Liver (tissue), 3 donors: ENCODE measurements around the gene NIPAL3.

Experiments used
- CTCF ChIP-seq: fragments of 150-350 bp; IDR thresholded peaks from 2 replicates; pipeline ENCODE4 v1.5.1; 2017; ENCODE audit warnings: improper control_type of control experiment, low read depth, low read length; ENCODE audit not compliant: missing input control
- FOXA1 ChIP-seq: IDR thresholded peaks from 2 replicates; pipeline ENCODE4 v1.6.1; 2016; ENCODE audit warnings: antibody characterized with exemption
- FOXA2 ChIP-seq: IDR thresholded peaks from 2 replicates; pipeline ENCODE4 v1.6.1; 2016; ENCODE audit warnings: antibody characterized with exemption
- GABPA ChIP-seq, 2 donors: IDR thresholded peaks in 1 of 2; conservative IDR thresholded peaks in 1 of 2; 2 replicates each; pipeline ENCODE4 v1.6.1; 2016; ENCODE audit warnings: antibody characterized with exemption in 2 of 2, mild to moderate bottlenecking in 1 of 2, moderate library complexity in 1 of 2
- HNF4A ChIP-seq, 2 donors: conservative IDR thresholded peaks; 2 replicates each; pipeline ENCODE4 v1.6.1; 2016; ENCODE audit warnings: antibody characterized with exemption in 2 of 2, mild to moderate bottlenecking in 2 of 2
- JUND ChIP-seq, 2 donors: IDR thresholded peaks; 2 replicates each; pipeline ENCODE4 v1.6.1; 2016; ENCODE audit warnings: antibody characterized with exemption in 2 of 2
- MAX ChIP-seq: IDR thresholded peaks from 2 replicates; pipeline ENCODE4 v1.6.1; 2016; ENCODE audit warnings: antibody characterized with exemption
- RAD21 ChIP-seq, 2 donors: IDR thresholded peaks; 2 replicates each; pipeline ENCODE4 v1.6.1; 2016; ENCODE audit warnings: antibody characterized with exemption in 2 of 2, mild to moderate bottlenecking in 2 of 2
- REST ChIP-seq: IDR thresholded peaks from 2 replicates; pipeline ENCODE4 v1.6.1; 2016; ENCODE audit warnings: antibody characterized with exemption, mild to moderate bottlenecking
- TAF1 ChIP-seq: conservative IDR thresholded peaks from 2 replicates; pipeline ENCODE4 v1.6.1; 2016; ENCODE audit warnings: antibody characterized with exemption, mild to moderate bottlenecking
- YY1 ChIP-seq: IDR thresholded peaks from 2 replicates; pipeline ENCODE4 v1.6.1; 2016; ENCODE audit warnings: antibody characterized with exemption, mild to moderate bottlenecking
- TF ChIP-seq, protein P1 (sequence below): IDR thresholded peaks from 2 replicates; pipeline ENCODE4 v1.6.1; 2016; ENCODE audit warnings: antibody characterized with exemption
- donor health status: healthy.
- donor health status: healthy.

DNA sequence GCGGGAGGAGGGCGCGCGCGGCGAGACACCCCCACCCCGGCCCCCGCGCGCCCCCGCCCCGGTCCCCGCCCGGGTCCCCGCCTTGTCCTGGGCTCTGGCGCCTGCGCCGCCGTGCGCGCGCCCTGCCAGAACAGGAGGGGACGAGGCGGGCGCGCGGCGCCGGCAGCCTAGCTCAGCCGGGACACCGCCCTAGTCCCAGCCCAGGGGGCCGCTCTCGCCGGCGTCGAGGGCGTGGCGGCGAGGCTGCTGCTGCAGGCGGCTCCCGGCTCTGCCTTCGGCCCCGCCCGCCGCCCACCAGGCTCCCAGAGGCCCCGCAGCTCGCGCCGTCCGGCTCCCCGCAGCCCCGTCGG is 87.1 kb downstream of the NIPAL3 start, which contains the start of gene RCAN3:
- TF ChIP-seq CTCF, result no peak
- TF ChIP-seq YY1, result no peak
- TF ChIP-seq REST, result no peak
- TF ChIP-seq RAD21 (IDR thresholded peaks at IDR 0.05), result no peak
- TF ChIP-seq TAF1, result no peak
- TF ChIP-seq HNF4A (conservative IDR thresholded peaks at IDR 0.05), result no peak
- TF ChIP-seq, protein P1, sequence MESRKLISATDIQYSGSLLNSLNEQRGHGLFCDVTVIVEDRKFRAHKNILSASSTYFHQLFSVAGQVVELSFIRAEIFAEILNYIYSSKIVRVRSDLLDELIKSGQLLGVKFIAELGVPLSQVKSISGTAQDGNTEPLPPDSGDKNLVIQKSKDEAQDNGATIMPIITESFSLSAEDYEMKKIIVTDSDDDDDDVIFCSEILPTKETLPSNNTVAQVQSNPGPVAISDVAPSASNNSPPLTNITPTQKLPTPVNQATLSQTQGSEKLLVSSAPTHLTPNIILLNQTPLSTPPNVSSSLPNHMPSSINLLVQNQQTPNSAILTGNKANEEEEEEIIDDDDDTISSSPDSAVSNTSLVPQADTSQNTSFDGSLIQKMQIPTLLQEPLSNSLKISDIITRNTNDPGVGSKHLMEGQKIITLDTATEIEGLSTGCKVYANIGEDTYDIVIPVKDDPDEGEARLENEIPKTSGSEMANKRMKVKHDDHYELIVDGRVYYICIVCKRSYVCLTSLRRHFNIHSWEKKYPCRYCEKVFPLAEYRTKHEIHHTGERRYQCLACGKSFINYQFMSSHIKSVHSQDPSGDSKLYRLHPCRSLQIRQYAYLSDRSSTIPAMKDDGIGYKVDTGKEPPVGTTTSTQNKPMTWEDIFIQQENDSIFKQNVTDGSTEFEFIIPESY, result no peak
- TF ChIP-seq FOXA1, result no peak
- no peak for TF ChIP-seq MAX
- TF ChIP-seq JUND (IDR thresholded peaks at IDR 0.05), result no peak
- no peak for TF ChIP-seq FOXA2
- no peak for TF ChIP-seq GABPA (IDR thresholded peaks at IDR 0.05 in 1 of 2, conservative IDR thresholded peaks at IDR 0.05 in 1 of 2)
